PC-3 (cell line): ENCODE measurements around the gene ISLR2. TPM values are rescaled to one million over a fixed set of nuclear protein-coding genes. Genes with fewer than 3 reads are reported as not detected.

Experiments used
- ATAC-seq: fragments of 200-7000 bp; cut with Tn5 transposase; 2 replicates; pipeline ENCODE4 v1.9.1; 2020; ENCODE audit warnings: mild to moderate bottlenecking, moderate library complexity
- BruUV-seq: library from RNA; stranded (reverse); fragments of 400-500 nt; replicated peaks from 2 replicates; lab custom pipeline; 2021; lab: Mats Ljungman, UMichigan
- CTCF ChIA-PET: fragments of 300-600 bp; sonication (Branson Sonifier 250); formaldehyde crosslinking; loops from one replicate; lab custom pipeline; 2022; ENCODE audit warnings: antibody characterized with exemption; lab: Charles Lee
- POLR2A ChIA-PET: fragments of 300-600 bp; sonication (Branson Sonifier 250); formaldehyde crosslinking; loops from one replicate; lab custom pipeline; 2022; ENCODE audit warnings: antibody characterized with exemption; ENCODE audit not compliant: unreplicated experiment; lab: Charles Lee
- DNase-seq: peaks from one replicate; pipeline ENCODE4 v3.0.0-alpha.2; 2015
- H2AFZ ChIP-seq: fragments of 300-600 bp; sonication (generic); 2 replicates; pipeline ENCODE4 v1.6.0; 2016; ENCODE audit warnings: antibody characterized with exemption, low read length
- H3F3A ChIP-seq: fragments of 300-600 bp; sonication (generic); one replicate; pipeline ENCODE4 v1.6.0; 2017; ENCODE audit warnings: antibody characterized with exemption, low read length, control low read depth, mild to moderate bottlenecking; ENCODE audit not compliant: unreplicated experiment
- H3K27ac ChIP-seq: fragments of 300-600 bp; sonication (generic); 2 replicates; pipeline ENCODE4 v1.5.1; 2016; ENCODE audit warnings: mild to moderate bottlenecking, low read length
- H3K27me3 ChIP-seq: fragments of 300-600 bp; sonication (generic); 2 replicates; pipeline ENCODE4 v1.6.1; 2016; ENCODE audit warnings: low read length, mixed read lengths
- H3K36me3 ChIP-seq: fragments of 300-600 bp; sonication (generic); 2 replicates; pipeline ENCODE4 v1.6.1; 2016; ENCODE audit warnings: low read depth, mixed run types, low read length, mixed read lengths
- H3K4me1 ChIP-seq: fragments of 300-600 bp; sonication (generic); 2 replicates; pipeline ENCODE4 v1.5.1; 2016; ENCODE audit warnings: low read length; ENCODE audit not compliant: insufficient read depth
- H3K4me2 ChIP-seq: fragments of 300-600 bp; sonication (generic); 2 replicates; pipeline ENCODE4 v1.6.0; 2016; ENCODE audit warnings: low read length
- H3K4me3 ChIP-seq: fragments of 300-600 bp; sonication (generic); 2 replicates; pipeline ENCODE4 v1.5.1; 2016; ENCODE audit warnings: mild to moderate bottlenecking, low read length, mixed read lengths
- H3K79me2 ChIP-seq: fragments of 300-600 bp; sonication (generic); 2 replicates; pipeline ENCODE4 v1.6.1; 2017; ENCODE audit warnings: low read length, mixed read lengths
- H3K9ac ChIP-seq: fragments of 300-600 bp; sonication (generic); 2 replicates; pipeline ENCODE4 v1.6.0; 2016; ENCODE audit warnings: mild to moderate bottlenecking, low read length
- H3K9me2 ChIP-seq: fragments of 300-600 bp; sonication (generic); replicated peaks from 2 replicates; pipeline ENCODE4 v1.6.1; 2016; ENCODE audit warnings: mixed run types, low read length, mixed read lengths
- H3K9me3 ChIP-seq: fragments of 300-600 bp; sonication (generic); 2 replicates; pipeline ENCODE4 v1.6.1; 2016; ENCODE audit warnings: low read length, mixed read lengths
- H4K20me1 ChIP-seq: fragments of 300-600 bp; sonication (generic); 2 replicates; pipeline ENCODE4 v1.6.1; 2016; ENCODE audit warnings: low read length, mixed read lengths
- CTCF ChIP-seq: fragments of 300-600 bp; sonication (generic); conservative IDR thresholded peaks from 2 replicates; pipeline ENCODE4 v1.5.1; 2017; ENCODE audit warnings: antibody characterized with exemption, low read depth, mild to moderate bottlenecking, low read length
- EZH2 ChIP-seq: fragments of 300-600 bp; sonication (generic); IDR thresholded peaks from one replicate; pipeline ENCODE4 v1.6.1; 2017; ENCODE audit warnings: antibody characterized with exemption, mild to moderate bottlenecking, low read length; ENCODE audit not compliant: unreplicated experiment
- EZH2phosphoT487 ChIP-seq: fragments of 300-600 bp; sonication (generic); IDR thresholded peaks from 2 replicates; pipeline ENCODE4 v1.6.1; 2018; ENCODE audit warnings: mild to moderate bottlenecking, antibody characterized with exemption, low read length, borderline replicate concordance
- intact Hi-C: fragments of 100-400 bp; cut with micrococcal nuclease; formaldehyde crosslinking; loops from 2 replicates; pipeline ENCODE4 v1.9.0; 2023
- total RNA-seq: library from RNA; depleted of rRNA; stranded (reverse); fragments of >200 nt; gene quantifications from 2 replicates; pipeline ENCODE4 v1.2.3, GENCODE V29; 2014

ISLR2 gene
- total RNA-seq, 1 experiment from 2014 or later, result 0.22 TPM

- ChIA-PET CTCF (interaction anchor here (0.6 to 0.7 kb wide), 2 partner anchors 50 to 191 kb away, joined by 3 to 4 read pairs; no protein-coding TSS in a partner anchor), POLR2A (no interaction called here)
- Histone ChIP-seq H3K4me1 (peaks cover 4% of the 10 kb centered on the region; the same call in 1 of the 2 replicates), H2AFZ (no peak overlapping the region), H3K27me3 (peaks cover 50% of the 10 kb centered on the region), H3K9ac (no peak overlapping the region), H3K27ac (no peak overlapping the region), H3K4me2 (no peak overlapping the region), H3K4me3 (no peak overlapping the region), H4K20me1 (no peaks in the 10 kb centered on the region), H3K9me2 (no peaks in the 10 kb centered on the region), H3K36me3 (no peaks in the 10 kb centered on the region), H3F3A (no peaks in the 10 kb centered on the region), H3K79me2 (no peaks in the 10 kb centered on the region), H3K9me3 (no peaks in the 10 kb centered on the region)
- intact Hi-C loops, result loop anchor here (5.0 kb wide), 1 partner anchor 193 kb away; no protein-coding TSS in a partner anchor
- DNase-seq (no peak), ATAC-seq (no peak)
- peak; percentile 81 for TF ChIP-seq EZH2
- no peak for TF ChIP-seq CTCF
- no TSS peak for BruUV-seq
These were observed 716 bp upstream of the ISLR2 start for GRCh38 chr15:74129586-74130154.

GRCh38 chr15:74130849-74131627, 652 bp downstream of the ISLR2 start:
- no peak overlapping the region for H2AFZ ChIP-seq
- ATAC-seq, result no peak
- TF ChIP-seq CTCF (no peak), EZH2phosphoT487 (no peak), EZH2 (no peak)
- no peaks in the 10 kb centered on the region for H3K79me2 ChIP-seq
- peaks cover 43% of the 10 kb centered on the region for H3K27me3 ChIP-seq
- intact Hi-C loops, result no loop called here
- no TSS peak for BruUV-seq
- no peaks in the 10 kb centered on the region for H4K20me1 ChIP-seq
- DNase-seq, result no peak
- peaks cover 7% of the 10 kb centered on the region; the same call in 1 of the 2 replicates for H3K4me1 ChIP-seq
- ChIA-PET POLR2A (no interaction called here), CTCF (interaction anchor here (0.7 kb wide), 1 partner anchor 1017 kb away, joined by 7 read pairs; no protein-coding TSS in a partner anchor)
- H3K9me2 ChIP-seq, result no peaks in the 10 kb centered on the region
- H3F3A ChIP-seq, result no peaks in the 10 kb centered on the region
- no peaks in the 10 kb centered on the region for H3K36me3 ChIP-seq
- H3K9me3 ChIP-seq, result no peaks in the 10 kb centered on the region
- H3K4me2 ChIP-seq, result peak overlapping the region; percentile 64
- H3K9ac ChIP-seq, result no peak overlapping the region
- peak overlapping the region; percentile 24; the same call in 1 of the 2 replicates for H3K4me3 ChIP-seq
- no peak overlapping the region for H3K27ac ChIP-seq
